A172 (cell line): ENCODE data around the gene GK. TPM values are rescaled to one million over a fixed set of nuclear protein-coding genes. Genes with fewer than 3 reads are reported as not detected.
"Not testable (repeated sequence)": the region's sequence is repeated elsewhere in the genome, so short reads cannot be mapped to it uniquely, and the experiment has no call there.

Source experiments
- DNase-seq: peaks from one replicate; pipeline ENCODE4 v3.0.0-alpha.2; 2015; ENCODE audit warnings: low spot score
- total RNA-seq: library from RNA; depleted of rRNA; stranded (reverse); fragments of >200 nt; shearing (Covaris generic); gene quantifications from 2 replicates; pipeline ENCODE4 v1.2.3, GENCODE V29; 2014; rRNA removed

Gene GK
- 13.8 and 17.6 TPM in 2 replicates for total RNA-seq

GRCh38 chrX:30653415-30654131 lies at the start of gene GK:
GK (plus strand) TSS chrX:30653423; CDS start chrX:30653538, 115 bp downstream.
- peak; percentile 12 for DNase-seq

- DNase-seq = no peak
Observed at GRCh38 chrX:30607155-30607554, 46.1 kb upstream of the GK start.

DNA sequence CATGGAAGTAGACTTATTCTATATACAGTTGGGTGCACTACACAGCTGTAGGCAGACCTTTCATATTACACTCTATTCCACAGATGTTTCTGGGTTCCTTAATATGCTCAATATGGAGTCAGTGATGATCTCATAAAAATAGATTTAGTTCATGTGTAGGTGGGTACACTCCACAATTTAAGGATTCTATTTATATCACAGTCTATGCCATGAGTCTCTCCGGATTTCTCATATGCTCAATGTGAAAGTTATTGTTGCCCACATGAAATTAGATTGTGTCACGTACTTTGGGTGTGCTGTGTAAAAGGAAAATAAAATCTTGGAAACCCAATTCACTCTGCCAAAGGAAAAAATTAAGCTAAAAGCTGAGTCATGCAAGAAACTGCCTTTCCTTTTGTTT lies 43.2 kb upstream of the GK start:
- DNase-seq = no peak

GRCh38 chrX:30612250-30612655 lies 41.0 kb upstream of the GK start:
- no peak for DNase-seq

DNA sequence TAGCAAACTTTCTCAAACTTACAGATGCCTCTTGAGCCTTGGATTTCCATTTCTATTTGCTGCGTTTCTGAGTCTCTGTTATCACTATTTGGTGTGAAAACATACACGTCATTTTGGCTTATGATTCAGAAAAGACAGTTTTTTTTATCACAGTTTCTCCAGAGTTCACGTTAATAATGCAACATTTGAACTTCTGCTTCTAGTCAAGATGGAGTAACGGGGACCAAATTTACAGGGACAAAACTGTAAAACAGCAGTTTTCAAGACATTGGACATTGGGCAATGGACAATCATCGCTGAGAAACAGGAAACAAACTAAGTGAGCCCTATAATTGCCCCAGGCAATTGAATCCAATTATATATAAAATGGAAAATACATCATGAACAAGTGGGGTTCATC lies 39.5 kb upstream of the GK start:
- no peak for DNase-seq

GRCh38 chrX:30615229-30615628 lies 38.0 kb upstream of the GK start:
- DNase-seq = peak; percentile 46

- no peak for DNase-seq
Observed at GRCh38 chrX:30618160-30618765, 35.0 kb upstream of the GK start.

DNA sequence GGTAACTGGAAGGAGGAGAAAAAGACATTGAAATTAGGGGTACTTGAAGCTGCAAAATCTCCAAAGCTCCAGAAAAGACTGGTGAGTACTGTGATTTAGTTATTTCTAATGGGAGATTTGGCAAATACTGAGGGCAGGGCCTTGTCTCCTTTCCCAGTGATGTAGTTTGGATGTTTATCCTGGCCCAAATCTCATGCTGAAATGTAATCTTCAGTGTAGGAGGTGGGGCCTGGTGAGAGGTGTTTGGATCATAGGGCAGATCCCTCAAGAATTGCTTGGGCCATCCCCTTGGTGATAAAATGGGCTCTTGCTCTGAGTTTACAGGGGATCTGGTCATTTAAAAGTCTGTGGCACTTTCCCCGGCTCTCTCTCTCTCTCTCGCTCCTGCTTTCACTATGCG lies 33.1 kb upstream of the GK start:
- DNase-seq = no peak

DNA sequence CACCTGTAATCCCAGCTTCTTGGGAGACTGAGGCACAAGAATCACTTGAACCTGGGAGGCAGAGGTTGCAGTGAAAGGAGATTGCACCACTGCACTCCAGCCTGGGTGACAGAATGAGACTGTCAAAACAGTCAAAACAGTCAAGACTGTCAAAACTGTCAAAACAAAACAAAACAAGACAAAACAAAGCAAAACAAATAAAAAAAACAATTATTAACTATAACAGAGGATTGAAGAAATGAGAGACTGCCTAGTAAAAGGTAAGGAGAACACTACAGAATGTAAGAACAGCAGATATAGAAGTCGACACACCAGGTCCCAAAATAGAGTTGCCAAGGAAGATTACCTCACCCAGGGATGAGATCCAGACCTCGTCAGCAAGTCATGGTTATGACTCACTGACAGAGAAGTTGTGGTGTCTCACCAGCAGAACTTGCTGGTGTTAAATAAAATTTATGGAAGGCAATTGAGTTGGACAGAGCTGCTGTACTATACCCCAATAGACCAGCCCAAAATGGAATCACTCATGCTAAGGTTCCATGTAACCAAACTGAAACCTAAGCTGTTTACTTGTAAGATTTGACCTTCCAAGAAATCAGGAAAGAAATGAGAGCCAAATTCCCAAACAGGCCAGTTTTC lies 32.1 kb upstream of the GK start:
- peak; percentile 89 for DNase-seq

GRCh38 chrX:30622361-30622760 lies 30.9 kb upstream of the GK start:
- no peak for DNase-seq

DNA sequence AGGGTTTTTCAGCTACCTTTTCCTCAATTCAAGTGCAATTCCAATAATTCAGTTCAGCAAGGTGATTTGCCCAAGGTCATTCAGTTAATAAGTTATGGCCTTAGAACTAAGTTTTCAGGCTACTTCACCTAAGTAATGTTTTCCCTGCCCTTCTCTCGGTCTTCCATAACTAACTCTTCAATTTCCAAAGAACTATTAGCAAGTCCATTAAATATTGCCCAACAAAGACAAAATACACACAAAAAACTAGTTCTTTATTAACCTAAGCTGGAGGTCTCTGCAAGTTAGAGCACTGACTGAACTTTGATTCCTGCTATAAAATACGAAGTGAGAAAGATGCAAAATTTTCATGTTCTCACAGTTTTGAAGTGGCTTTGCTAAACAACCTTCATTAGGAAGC lies 26.8 kb upstream of the GK start:
- DNase-seq = no peak

DNA sequence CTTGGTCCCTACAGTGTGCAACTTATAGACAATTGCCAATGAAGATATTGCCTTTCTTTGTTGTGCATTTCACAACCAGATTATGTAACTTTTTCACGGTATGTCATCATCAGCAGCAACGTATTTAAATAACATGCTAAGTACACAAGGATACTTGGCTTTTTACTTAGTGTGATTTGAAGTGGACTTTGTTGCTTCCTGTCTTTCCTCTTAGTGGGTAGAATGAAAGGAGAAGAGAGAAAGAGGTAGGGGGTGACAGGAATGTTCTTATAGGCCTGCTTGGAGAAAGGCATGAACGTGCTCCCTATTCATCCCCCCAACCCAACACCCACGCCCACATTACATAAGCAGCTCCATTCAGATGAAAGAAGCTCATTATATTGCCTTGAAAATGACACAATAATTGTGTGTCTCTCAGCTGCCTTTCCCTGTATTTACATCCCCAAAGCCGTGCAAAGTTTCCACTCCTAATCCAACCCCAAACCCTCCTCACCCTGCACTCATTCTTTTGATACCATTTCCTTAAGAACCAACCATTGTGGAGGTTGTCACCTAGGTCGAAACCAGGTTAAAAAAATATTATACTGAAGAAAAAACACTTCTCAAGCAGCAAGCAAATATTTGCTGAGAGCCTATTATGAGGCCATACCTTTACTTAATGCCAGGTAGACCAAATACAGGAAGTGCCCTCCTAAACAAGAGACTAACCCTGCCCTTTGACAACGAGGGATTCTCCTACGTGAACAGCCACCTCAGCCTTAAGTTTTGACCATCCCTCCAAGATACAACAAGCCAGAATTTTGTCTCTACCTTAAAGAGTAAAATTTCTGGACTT lies 25.2 kb upstream of the GK start:
- no peak for DNase-seq

GRCh38 chrX:30634070-30634469 lies 19.2 kb upstream of the GK start:
- DNase-seq = not testable (repeated sequence)

DNA sequence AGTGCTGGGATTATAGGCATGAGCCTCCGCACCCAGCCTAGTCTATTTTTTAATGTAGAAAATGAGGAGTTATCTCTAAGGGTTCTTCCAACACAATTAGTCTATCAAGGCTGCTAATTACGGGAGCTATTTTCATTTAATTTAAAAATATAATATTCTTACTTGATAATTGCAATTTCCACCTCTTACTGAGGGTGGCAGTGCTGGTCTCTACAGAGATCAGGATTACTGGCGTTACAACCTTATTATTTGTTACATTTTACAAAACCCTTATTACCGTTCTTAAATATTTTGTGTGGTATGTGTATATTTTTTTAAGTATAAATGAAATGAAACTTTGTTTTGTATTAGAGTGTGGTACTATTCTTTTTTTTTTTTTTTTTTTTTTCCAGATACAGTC lies 17.6 kb upstream of the GK start:
- no peak for DNase-seq

DNA sequence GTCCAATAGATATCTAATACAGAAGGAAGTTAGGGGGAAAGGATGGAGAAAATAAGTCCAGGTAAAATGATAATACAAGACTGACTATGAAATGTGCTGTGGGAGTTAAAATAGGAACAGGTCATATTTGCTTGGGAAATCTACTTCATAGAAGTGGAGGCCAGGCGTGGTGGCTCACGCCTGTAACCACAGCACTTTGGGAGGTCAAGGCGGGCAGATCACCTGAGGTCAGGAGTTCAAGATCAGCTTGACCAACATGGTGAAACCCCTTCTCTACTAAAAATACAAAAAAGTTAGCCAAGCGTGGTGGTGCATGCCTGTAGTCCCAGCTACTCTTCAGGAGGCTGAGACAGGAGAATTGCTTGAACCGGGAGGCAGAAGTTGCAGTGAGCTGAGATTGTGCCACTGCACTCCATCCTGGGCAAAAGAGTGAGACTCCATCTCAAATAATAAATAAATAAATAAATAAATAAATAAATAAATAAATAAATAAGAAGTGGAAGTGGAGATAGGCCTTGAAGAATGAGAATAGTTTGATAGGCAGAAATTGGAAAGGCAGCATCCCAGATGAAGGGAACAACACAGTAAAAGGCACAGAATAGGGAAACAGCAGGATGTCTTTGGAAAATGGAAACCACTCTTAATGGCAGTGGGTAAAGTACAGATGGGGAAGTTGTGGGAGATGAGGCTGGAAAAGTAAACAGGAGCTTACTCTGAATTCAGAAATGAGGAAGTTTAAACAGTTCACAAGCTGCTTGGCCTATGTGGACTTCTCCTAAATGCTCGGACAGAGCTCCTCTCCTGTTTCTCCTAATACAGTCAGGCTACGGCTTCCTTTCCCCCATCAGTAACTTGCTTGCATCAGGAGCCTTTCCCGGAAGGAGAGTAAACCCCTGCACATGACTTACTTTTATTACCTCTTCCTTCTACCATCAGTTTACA lies 15.1 kb upstream of the GK start:
- no peak for DNase-seq

DNA sequence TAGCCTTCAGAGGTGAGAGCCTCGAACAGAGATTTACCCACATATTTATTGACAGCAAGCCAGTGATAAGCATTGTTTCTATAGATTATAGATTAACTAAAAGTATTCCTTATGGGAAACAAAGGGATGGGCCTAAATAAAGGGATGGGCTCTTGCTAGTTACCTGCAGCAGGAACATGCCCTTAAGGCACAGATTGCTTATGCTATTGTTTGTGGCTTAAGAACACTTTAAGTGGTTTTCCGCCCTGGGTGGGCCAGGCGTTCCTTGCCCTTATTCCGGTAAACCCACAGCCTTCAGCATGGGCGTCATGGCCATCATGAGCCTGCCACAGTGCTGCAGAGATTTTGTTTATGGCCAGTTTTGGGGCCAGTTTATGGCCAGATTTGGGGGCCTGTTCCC lies 13.5 kb upstream of the GK start:
- not testable (repeated sequence) for DNase-seq

DNA sequence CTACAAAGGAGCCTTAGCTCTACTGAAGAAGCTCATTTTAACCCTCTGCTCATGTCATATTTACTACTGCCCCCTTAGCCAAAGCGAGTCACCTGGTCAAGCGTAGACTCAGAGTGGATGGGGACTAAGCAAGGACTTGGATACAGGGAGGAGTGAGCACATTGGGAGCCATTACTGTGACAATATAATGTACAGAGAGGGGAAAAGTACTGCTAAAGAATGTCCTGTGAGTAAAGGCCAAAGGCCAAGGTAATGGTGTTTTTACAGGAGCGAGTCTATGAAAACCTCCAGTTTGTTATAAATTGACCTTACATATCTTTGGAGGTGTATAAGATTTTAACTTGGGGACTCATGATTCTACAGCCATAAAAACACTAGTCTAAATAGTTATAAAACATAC lies 10.6 kb upstream of the GK start:
- no peak for DNase-seq

- no peak for DNase-seq
Observed at GRCh38 chrX:30643313-30643821, 9.9 kb upstream of the GK start.

DNA sequence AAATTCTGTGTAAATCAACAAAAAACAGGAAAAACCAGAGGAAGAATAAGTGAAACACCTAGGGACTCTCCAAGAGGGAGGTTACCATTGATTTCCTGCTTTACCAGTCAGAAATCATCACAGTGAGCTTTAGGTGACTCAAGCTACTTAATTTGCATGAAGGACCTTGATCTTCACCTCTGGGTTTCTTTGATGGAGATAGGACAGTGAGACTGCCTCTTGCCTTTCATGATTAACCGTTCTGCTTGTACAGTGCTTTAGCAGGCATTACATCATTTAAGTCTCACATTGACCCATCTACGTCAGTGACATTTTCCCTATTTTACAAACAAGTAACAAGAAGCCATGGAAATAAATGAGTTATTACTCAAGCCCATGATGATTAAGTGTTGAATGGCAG lies 3.4 kb upstream of the GK start:
- no peak for DNase-seq

DNA sequence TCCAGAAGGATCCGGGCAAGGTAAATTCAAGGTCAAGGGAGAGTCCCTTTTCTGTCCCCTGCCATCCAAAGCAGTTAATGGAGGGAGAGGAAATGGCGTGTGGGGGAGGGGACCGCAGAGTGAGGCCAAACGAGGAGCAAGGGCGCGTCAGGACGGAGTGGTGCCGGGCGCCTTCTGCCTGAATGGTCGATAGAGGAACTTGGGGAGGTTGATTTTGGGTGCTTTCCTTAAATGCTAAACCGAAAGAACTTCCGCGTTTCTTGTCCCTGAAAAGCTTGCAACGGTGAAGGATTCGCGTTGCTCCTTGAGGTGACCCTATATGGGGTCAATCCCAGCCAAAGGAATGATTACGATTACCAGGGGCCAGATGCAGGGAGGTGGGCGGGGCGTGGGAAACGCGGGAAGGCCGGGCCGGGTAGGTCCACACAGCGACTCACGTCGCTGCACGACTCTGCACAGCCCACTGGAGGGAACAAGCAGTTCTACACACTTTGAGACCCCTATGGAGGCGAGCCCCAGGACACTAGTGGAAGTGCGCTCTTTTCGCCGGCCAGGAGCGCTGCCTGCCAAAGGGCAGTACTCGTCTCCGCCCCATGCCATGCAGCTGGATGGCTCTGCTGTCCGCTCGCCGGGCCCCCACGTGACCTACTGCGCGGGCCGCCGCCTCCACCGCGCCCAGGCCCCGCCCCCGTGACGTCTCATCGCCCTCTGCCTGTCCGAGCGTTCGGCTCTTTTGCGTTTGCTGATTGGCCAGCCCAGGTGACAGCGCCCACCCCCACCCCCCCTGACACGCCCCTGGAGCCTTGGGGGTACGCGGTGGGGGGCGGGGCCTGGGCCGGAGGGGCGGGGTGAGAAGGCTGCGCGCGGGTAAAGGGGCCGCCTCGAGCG lies 452 bp upstream of the GK start:
- peak; percentile 90 for DNase-seq
